HG03439 (cell line): ENCODE measurements around the gene ZFYVE27.

ENCODE experiments used
- ATAC-seq: cut with Tn5 transposase; IDR thresholded peaks from one replicate; pipeline ENCODE4 v1.9.1; 2021; ENCODE audit warnings: mild to moderate bottlenecking, moderate library complexity; ENCODE audit not compliant: unreplicated experiment

Gene ZFYVE27

DNA sequence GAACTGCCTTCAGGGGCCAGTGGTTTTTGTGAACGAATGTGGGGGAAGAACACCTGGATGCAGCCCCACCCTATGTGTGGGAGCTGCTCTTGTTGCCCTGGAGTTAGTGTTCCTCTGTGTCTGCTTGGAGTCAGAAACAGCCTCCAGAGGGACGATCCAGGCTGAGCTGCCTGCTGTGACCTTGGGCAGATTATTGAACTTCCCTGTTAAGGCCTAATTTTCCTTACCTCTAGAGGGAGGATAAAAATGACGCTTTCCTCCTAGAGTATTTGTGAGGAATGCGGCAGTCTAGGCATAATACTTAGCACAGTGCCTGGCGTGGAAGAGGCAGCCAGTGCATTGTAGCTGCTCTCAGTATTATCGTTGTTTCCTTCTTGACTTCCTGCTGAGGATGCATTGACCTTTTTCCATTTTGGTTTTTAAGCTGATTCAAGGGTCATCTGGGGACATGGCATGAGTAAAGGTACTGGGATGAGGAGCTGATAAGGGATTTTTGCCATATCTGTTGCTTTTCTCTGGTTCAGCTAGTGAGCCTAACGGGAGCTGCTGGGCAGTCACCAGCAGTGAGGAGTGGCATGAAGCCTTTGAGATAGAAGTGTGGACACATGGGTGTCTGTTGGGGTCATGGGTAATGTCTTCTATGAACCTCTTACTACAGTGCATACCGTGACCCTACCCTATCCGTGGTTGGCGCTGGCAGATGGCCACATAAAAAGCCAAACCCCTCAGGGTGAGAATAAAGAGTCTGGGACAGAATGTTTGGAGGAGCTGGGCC is 6.4 kb downstream of the ZFYVE27 start:
- no peak for ATAC-seq

DNA sequence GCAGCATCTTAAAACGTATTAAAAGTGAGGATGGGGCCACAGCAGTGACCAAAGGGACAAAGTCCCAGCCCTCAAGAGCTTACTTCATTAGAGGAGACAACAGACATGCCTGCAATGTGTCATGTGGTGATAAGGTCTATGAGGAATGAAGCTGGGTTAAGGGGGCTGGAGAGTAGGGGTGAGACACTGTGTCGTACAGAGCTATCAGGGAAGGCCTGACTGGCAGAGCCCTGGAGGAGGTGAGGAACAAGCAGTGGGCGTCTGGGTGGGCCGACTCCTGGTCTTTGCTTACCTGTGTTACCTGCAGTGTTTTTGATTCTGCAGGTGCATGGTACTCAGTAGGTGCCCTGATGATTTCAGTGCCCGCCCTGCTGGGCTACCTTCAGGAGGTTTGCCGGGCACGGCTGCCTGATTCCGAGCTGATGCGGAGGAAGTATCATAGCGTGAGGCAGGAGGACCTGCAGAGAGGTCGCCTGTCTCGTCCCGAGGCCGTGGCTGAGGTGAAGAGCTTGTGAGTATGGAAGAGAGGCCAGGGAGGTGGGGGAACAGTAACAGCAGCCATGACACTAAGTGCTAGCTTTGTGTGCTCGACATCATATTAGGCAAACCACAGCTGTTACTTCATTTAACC is 7.6 kb downstream of the ZFYVE27 start:
- no peak for ATAC-seq

GRCh38 chr10:97747573-97747972 is 10.6 kb downstream of the ZFYVE27 start:
- ATAC-seq, result no peak

DNA sequence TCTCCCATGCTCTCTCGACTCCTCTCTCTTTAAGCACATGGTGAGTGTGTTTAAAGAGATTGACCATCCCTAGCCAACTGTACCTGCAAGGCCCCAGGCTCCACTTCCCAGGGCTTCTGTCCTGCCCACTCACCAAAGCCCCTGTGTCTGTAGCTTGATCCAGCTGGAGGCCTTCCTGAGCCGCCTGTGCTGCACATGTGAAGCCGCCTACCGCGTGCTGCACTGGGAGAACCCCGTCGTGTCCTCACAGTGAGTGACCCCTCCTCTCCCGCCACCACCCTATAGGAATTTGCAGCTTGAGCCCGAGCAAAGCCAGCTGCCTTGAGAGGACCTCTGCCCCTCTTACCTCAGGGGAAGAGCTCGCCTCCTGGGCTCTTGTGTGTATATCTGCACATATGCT is 11.2 kb downstream of the ZFYVE27 start:
- ATAC-seq, result no peak

DNA sequence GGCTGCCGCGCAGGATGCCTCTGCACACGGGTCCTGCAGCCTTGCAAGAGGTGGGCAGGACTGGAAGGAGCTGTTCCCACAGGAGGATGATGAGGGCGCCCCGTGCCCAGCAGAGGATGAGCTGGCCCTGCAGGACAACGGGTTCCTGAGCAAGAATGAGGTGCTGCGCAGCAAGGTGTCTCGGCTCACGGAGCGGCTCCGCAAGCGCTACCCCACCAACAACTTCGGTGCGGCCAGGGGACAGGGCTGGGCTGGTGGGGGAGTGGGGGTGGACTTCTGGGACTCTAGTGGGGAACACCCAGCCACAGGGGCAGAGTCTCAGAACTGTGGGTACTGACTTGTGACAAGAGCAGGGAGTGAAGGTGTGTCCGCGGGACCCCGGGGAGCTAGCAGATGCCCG is 16.0 kb downstream of the ZFYVE27 start:
- no peak for ATAC-seq

DNA sequence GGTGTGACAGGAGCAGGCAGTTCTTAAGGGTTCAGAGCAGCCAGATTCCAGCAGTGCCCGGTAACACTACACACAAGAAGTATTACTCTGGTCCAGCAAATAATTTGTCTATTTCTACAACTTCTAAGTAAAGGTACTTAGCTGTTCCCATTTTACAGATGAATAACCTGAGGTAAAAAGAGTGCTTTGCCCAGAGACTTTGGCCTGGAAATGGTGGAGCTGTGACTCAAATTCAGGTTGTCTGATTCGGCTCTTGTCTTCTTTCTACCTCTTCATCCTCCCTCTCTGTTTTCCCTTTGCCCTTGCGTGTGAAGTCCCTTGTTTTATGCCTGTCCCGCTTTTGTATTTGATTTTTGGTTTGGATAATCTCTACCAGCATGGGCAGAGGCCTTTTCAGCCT is 17.8 kb downstream of the ZFYVE27 start:
- no peak for ATAC-seq

- no peak for ATAC-seq
Measured at GRCh38 chr10:97755718-97756117, 18.8 kb downstream of the ZFYVE27 start.

GRCh38 chr10:97757471-97757870 is 20.5 kb downstream of the ZFYVE27 start:
- no peak for ATAC-seq

- no peak for ATAC-seq
Measured at GRCh38 chr10:97759158-97759887, 22.4 kb downstream of the ZFYVE27 start.

- no peak for ATAC-seq
Measured at GRCh38 chr10:97759946-97760345, 23.0 kb downstream of the ZFYVE27 start.

DNA sequence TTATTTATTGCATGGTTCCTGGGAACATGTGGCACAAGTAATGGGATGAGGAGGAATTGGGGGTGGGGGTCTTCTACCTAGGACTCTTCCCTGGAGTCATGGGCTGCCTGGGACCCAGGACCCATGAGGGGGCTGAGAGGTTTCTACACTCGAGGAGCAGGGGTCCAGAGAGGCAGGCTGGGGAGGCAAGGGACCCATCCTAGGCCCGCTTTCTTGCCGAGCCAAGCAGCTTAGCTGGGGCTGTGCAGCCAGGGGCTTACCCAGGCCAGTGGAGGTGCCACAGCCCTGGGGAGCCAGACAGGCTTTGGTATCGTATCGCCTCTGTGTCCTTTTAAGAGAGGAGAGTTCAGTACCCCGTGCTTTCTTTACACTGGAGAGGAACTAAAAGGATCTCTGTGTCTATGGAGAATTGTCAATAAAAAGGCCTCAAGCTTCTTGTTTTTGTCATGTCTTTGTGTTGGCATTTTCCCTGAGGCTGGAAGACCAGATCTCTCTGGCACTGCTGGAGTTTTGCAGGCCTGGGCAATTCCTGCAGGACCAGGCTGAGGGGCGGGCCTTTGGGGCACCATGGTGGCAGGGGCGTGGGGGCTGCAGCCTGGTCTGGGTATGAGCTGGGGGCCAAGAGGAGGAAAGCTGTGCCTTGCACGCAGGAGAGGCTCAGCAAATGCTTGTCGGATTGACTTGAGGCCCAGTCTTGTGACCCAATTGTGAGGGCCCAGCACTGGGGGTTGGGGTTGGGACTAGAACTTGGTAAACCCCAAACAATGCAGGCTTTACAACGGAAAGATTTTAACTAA is 23.7 kb downstream of the ZFYVE27 start:
- ATAC-seq, result no peak

GRCh38 chr10:97761331-97761865 is 24.5 kb downstream of the ZFYVE27 start:
- ATAC-seq, result no peak

DNA sequence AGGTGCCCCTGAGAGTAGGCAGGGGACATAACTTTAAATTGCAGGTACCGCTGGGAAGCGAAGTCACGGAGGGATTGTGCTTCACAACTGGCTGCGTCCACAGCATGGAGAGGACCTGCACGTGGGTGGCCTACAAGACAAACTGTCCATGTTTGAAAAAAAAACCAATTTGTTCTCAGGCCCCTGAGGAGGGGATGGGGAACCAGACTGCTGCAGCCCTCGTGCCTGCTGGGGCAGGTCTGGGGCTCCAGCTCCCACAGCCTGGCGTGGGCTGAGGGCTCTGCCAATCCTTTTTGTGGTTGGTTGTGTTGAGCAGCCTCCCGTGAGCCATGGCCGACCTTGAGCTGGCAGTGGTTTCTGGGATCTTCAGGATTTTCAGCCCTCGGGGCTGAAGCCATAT is 25.1 kb downstream of the ZFYVE27 start:
- no peak for ATAC-seq

- ATAC-seq, result no peak
Measured at GRCh38 chr10:97762816-97763215, 25.9 kb downstream of the ZFYVE27 start.

DNA sequence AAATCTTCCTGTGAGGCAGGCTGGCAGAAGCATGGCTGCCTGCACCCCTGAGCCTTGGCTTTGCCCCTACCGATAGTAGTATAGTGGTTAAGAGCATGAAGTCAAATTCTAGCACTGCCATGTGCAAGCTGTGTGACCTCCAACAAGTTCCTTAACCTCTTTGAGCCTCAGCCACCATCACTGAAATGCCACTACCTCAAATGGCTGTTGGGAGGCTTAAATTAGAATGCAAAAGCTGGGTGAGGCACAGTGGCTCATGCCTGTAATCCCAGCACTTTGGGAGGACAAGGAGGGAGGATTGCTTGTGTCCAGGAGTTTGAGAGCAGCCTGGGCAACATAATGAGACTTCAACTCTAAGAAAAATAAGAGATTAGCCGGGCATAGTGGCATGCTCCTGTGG is 26.5 kb downstream of the ZFYVE27 start:
- no peak for ATAC-seq

DNA sequence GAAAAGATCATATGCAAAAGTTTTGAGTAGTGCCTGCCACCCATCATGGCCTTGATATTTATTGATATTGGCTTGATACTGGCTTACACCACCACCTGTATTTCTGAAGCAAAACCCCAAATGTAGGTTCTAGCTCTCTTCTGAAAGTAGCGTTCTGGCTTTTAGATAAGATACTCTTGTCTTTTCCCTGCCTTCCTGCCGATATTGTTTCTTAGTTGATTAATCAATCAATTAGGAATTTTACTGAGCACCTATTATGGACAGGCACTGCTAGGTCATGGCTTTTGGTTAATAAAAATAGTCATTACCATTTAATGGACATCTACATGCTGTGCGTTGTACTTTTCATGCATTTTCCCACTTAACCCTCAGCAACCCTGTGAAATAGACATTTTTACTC is 27.0 kb downstream of the ZFYVE27 start:
- ATAC-seq, result no peak

DNA sequence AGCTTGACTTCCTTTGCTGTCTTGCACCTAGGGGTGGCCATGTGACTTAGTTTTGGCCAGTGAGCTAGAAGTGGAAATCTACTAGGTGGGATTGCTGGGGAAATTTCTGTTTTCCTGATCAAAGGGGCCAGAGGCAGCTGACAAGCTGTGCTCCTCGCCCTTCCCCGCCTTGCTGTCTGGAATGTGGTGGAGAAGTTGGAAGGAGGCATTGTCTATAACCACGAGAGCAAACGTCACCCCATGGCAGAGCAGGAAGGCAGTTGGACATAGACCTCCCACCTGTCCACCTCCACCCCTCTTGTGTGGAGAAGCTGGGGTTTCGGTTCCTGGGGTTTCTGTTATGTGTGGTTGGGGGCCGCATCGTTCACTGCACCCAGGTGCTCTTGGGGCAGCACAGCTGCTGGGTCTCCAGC is 27.6 kb downstream of the ZFYVE27 start:
- ATAC-seq, result no peak

- ATAC-seq, result no peak
Measured at GRCh38 chr10:97765201-97765600, 28.3 kb downstream of the ZFYVE27 start.

DNA sequence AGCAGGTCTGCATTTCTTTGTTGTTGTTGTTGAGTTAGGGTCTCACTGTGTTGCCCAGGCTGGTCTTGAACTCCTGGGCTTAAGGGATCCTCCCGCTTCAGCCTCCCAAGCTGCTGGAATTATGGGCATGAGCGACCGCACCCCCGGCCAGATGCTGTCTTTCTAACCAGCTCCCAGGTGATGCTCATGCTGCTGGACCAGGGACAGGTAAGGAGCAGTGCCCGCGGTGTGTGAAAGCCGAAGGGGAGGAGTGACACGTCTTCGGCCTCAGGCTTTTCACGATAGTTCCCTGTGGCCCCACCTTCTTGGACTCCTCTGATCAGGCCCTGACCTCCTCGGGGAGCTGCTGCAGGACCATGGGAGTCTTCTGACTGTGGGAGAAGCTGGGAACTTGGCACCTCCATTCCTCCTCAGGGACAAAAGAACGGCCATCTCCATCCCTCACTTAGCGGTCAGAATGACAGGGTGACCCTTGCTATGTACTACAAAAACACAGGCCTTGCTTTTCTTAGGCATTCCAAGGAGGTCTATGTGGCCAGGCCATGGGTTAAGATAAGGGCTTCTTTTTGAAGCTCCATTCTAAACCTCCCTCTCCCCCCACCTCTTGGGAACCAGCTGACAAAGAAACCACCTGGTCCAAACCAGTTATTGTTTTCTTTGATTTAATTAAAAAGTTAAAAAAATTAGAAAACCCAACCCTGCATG is 29.3 kb downstream of the ZFYVE27 start:
- no peak for ATAC-seq
